Adrenal gland (tissue), 5 donors: ENCODE results near the gene CDKAL1.

Experiments
- POLR2A ChIP-seq, 2 donors: fragments of 450-650 bp; IDR thresholded peaks; one replicate each; pipeline ENCODE4 v1.6.1; 2017; ENCODE audit warnings: antibody characterized with exemption in 2 of 2, mild to moderate bottlenecking in 2 of 2, moderate library complexity in 1 of 2
- TF ChIP-seq, protein P1 (sequence below), 6 experiments: fragments of 450-650 bp in 4 of 6; fragments of 200-600 bp in 2 of 6; sonication (generic) in 1 of 6; IDR thresholded peaks; 1 replicate in 5 of 6; 2 replicates in 1 of 6; pipeline versions ENCODE4 v1.5.1 to v1.8.0; 2016 to 2021; ENCODE audit warnings: antibody characterized with exemption in 6 of 6, mild to moderate bottlenecking in 2 of 6, moderate library complexity in 1 of 6
- donor health status: DM: no; HTN: no; CAD: no.

- TF ChIP-seq, protein P1, sequence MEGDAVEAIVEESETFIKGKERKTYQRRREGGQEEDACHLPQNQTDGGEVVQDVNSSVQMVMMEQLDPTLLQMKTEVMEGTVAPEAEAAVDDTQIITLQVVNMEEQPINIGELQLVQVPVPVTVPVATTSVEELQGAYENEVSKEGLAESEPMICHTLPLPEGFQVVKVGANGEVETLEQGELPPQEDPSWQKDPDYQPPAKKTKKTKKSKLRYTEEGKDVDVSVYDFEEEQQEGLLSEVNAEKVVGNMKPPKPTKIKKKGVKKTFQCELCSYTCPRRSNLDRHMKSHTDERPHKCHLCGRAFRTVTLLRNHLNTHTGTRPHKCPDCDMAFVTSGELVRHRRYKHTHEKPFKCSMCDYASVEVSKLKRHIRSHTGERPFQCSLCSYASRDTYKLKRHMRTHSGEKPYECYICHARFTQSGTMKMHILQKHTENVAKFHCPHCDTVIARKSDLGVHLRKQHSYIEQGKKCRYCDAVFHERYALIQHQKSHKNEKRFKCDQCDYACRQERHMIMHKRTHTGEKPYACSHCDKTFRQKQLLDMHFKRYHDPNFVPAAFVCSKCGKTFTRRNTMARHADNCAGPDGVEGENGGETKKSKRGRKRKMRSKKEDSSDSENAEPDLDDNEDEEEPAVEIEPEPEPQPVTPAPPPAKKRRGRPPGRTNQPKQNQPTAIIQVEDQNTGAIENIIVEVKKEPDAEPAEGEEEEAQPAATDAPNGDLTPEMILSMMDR (IDR thresholded peaks at IDR 0.05), result no peak
- peak in 1 of 2 donors; percentile 56 for TF ChIP-seq POLR2A (IDR thresholded peaks at IDR 0.05)
Observed at GRCh38 chr6:20534295-20535262, at the start of gene CDKAL1.
